Progenitor cell of endocrine pancreas (in vitro differentiated cells): Measurements from ENCODE around the gene BAG3. TPM values are rescaled to one million over a fixed set of nuclear protein-coding genes. Genes with fewer than 3 reads are reported as not detected.

Source experiments
- DNase-seq: peaks from one replicate; pipeline ENCODE4 v3.0.0; 2021; ENCODE audit warnings: low spot score; ENCODE audit not compliant: unreplicated experiment
- H3K27ac Mint-ChIP-seq: 2 replicates; pipeline ENCODE4 v1.8.0; 2021; ENCODE audit warnings: mild to moderate bottlenecking, moderate library complexity, mixed read lengths
- H3K27me3 Mint-ChIP-seq: 2 replicates; pipeline ENCODE4 v1.8.0; 2021; ENCODE audit warnings: mixed read lengths
- H3K36me3 Mint-ChIP-seq: 2 replicates; pipeline ENCODE4 v1.8.0; 2022; ENCODE audit warnings: mixed read lengths; ENCODE audit not compliant: insufficient read depth
- H3K4me1 Mint-ChIP-seq: 2 replicates; pipeline ENCODE4 v1.8.0; 2021; ENCODE audit warnings: low read depth, mixed read lengths
- H3K4me3 Mint-ChIP-seq: 2 replicates; pipeline ENCODE4 v1.8.0; 2021; ENCODE audit warnings: low read depth, mild to moderate bottlenecking, moderate library complexity, mixed read lengths
- H3K9me3 Mint-ChIP-seq: 2 replicates; pipeline ENCODE4 v1.8.0; 2021; ENCODE audit warnings: low read depth, mixed read lengths
- total RNA-seq: library from RNA; stranded (reverse); gene quantifications from 2 replicates; pipeline ENCODE4 v1.2.1, GENCODE V29; 2021
- TF ChIP-seq, protein P1 (sequence below): fragments of 200-600 bp; sonication (generic); IDR thresholded peaks from one replicate; pipeline ENCODE4 v1.5.0; 2021; ENCODE audit warnings: antibody characterized with exemption, mild to moderate bottlenecking; ENCODE audit not compliant: unreplicated experiment

The BAG3 gene
- total RNA-seq, 1 donor from 2014 or later = 19.2 TPM

DNA sequence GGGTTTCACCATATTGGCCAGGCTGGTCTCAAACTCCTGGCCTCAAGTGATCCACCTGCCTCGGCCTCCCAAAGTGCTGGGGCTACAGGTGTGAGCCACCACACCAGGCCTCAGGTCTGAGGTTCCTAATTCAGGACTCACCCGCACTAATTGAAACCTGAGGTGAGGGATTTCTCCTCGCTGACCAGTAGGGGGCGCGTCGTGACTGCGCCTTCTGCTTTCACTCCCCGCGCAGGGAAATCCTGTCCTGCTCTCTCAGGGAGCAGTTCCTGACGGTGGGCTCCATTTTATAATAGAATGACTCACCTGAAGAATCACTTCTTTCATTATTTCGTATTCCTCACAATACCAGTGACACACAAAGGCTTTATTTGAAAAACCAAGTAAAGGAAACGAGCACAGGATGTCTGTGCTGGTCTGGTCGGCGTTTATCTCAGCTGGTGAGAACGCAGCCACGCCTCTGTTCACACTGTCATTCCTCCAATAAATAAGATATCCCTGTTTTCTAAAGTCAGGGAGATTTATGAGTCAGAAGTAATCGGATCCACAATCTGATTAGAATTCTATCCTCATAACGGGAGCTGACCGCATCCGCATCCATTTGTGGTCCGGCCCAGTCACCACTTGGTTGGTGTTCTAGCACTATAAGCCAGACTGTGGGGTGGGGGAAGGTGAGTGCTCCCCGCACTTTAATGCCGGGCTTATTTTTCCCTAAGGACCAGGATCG is 35.4 kb downstream of the BAG3 start:
- H3K9me3 Mint-ChIP-seq = no peaks in the 10 kb centered on the region
- TF ChIP-seq, protein P1, sequence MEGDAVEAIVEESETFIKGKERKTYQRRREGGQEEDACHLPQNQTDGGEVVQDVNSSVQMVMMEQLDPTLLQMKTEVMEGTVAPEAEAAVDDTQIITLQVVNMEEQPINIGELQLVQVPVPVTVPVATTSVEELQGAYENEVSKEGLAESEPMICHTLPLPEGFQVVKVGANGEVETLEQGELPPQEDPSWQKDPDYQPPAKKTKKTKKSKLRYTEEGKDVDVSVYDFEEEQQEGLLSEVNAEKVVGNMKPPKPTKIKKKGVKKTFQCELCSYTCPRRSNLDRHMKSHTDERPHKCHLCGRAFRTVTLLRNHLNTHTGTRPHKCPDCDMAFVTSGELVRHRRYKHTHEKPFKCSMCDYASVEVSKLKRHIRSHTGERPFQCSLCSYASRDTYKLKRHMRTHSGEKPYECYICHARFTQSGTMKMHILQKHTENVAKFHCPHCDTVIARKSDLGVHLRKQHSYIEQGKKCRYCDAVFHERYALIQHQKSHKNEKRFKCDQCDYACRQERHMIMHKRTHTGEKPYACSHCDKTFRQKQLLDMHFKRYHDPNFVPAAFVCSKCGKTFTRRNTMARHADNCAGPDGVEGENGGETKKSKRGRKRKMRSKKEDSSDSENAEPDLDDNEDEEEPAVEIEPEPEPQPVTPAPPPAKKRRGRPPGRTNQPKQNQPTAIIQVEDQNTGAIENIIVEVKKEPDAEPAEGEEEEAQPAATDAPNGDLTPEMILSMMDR = peak; percentile 96
- peaks cover 15% of the 10 kb centered on the region for H3K4me1 Mint-ChIP-seq
- DNase-seq = peak; percentile 60
- peaks cover 8% of the 10 kb centered on the region for H3K27me3 Mint-ChIP-seq
- peak overlapping the region; percentile 66 for H3K4me3 Mint-ChIP-seq
- H3K27ac Mint-ChIP-seq = peak overlapping the region; percentile 25
- no peaks in the 10 kb centered on the region for H3K36me3 Mint-ChIP-seq

DNA sequence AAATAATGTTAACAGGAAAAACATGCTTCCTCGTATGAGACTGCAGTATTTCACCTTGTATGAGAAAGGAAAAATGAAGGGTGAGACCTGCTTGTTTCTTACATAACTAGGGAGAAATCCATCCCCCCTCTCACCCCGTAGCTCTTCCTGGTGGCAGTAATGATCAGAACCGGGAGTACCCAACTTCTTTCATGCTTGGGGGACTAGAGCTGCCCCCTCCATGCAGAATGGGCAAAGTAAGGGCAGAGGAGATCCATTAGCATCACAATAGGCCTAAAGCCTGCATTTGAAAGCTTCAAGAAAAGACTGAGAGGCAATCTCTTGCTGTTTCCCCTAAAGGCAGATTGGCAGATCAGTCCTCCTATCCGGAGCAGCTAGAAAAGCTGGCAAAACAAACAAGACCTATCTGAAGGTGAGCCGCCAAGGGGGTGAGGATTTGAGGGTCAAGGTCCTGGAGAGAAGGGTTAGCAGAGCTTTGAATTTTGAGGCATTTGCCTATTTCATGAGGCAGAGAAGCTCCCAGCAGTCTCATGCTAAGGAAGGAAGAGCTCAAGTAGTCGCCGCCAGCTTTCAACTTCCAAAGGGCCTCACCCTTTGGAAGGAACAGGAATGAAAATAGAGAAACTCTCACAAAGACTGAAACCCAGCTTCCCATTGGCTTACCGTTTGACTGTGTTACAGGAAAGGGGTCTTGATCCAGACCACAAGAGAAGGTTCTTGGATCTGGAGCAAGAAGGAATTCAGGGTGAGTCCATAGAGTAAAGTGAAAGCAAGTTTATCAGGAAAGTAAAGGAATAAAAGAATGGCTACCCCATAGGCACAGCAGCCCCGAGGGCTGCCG is 36.2 kb downstream of the BAG3 start:
- peaks cover 15% of the 10 kb centered on the region for H3K4me1 Mint-ChIP-seq
- TF ChIP-seq, protein P1 = no peak
- peaks cover 8% of the 10 kb centered on the region for H3K27me3 Mint-ChIP-seq
- H3K4me3 Mint-ChIP-seq = peak overlapping the region; percentile 66
- H3K27ac Mint-ChIP-seq = peak overlapping the region; percentile 62
- no peaks in the 10 kb centered on the region for H3K9me3 Mint-ChIP-seq
- DNase-seq = no peak
- H3K36me3 Mint-ChIP-seq = no peaks in the 10 kb centered on the region

DNA sequence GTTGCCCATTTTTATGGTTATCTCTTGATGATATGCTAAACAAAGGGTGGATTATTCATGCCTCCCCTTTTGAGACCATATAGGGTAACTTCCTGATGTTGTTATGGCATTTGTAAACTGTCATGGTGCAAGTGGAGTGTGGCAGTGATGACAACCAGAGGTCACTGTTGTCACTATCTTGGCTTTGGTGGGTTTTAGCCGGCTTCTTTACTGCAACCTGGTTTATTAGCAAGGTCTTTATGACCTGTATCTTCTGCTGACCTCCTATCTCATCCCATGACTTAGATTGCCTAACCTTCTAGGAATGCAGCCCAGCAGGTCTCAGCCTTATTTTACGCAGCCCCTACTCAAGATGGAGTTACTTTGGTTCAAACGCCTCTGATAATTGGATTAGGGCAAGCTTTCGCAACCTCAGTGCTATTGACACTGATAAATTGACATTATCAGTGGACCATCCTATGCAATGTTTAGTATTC is 36.9 kb downstream of the BAG3 start:
- Mint-ChIP-seq H3K4me1 (peaks cover 15% of the 10 kb centered on the region), H3K4me3 (no peak overlapping the region), H3K36me3 (no peaks in the 10 kb centered on the region), H3K27me3 (peaks cover 8% of the 10 kb centered on the region), H3K27ac (no peak overlapping the region), H3K9me3 (no peaks in the 10 kb centered on the region)
- TF ChIP-seq, protein P1 = no peak
- DNase-seq = no peak

DNA sequence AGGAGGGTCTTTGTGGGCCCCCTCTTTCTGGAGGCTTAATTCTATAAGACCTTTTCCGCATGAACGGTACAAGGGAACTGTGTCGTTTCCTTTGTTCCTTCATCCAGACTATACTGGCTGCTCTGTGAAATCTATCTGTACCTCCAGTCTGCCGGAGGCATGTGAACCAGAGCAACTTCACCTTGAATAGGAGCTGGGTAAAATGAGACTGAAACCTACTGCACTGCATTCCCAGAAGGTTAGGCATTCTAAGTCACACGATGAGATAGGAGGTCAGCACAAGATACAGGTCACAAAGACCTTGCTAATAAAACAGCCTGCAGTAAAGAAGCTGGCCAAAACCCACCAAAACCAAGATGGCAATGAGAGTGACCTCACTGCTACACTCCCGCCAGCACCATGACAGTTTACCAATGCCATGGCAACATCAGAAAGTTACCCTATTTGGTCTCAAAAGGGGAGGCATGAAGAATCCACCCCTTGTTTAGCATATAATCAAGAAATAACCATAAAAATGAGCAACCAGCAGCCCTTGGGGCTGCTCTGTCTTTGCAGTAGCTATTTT is 37.9 kb downstream of the BAG3 start:
- TF ChIP-seq, protein P1 = no peak
- DNase-seq = no peak
- Mint-ChIP-seq H3K4me3 (no peak overlapping the region), H3K27ac (peak overlapping the region; percentile 34), H3K27me3 (peaks cover 12% of the 10 kb centered on the region), H3K36me3 (no peaks in the 10 kb centered on the region), H3K4me1 (peaks cover 15% of the 10 kb centered on the region), H3K9me3 (no peaks in the 10 kb centered on the region)

DNA sequence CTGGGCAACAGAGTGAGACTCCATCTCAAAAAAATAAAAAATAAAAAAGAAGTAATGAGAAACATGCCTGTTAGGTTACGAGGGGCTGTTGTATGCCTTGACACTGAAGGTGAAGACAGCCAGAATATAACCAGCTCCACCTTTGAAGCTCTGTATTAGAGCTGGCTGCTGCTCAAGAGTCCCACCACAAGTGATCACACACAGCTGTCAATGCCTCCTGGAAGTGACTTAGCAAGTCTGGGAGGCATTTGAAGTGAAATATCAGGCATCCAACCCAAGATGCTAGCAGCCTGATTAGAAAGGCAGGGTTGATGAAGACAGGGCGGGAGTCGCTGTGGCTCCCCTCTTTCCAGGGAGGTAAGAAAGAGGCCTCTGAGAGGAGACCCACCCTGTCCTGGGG is 40.5 kb downstream of the BAG3 start:
- no peak for DNase-seq
- Mint-ChIP-seq H3K27me3 (peaks cover 14% of the 10 kb centered on the region), H3K4me1 (peaks cover 15% of the 10 kb centered on the region), H3K4me3 (no peak overlapping the region), H3K27ac (no peak overlapping the region), H3K9me3 (no peaks in the 10 kb centered on the region), H3K36me3 (no peaks in the 10 kb centered on the region)
- TF ChIP-seq, protein P1 = no peak
